ENCODE measurements around the gene GDF10. TPM values are rescaled to one million over a fixed set of nuclear protein-coding genes. Genes with fewer than 3 reads are reported as not detected.

GDF10 gene
- total RNA-seq, 2 donors from 2014 or later: 0.32 to 28.0 TPM

DNA sequence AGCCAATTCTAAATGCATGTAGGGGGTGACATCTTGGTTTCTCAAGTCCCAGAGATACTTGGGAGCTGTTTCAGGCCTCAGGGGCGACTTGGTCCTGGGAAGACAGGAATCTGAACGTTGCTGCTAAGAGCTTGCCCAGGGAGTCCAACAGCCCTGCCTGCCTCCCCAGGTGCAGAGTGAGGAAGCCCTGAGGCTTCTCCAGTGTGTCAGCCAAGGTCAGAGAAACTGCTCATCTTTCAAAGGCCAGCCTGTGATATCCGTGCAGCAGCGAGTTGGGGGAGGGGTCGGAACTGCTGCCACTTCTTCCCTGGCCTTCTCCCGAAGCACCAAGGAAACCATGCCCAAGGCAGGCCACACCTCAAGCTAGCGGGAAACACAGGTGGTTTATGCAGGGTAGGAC lies 32.0 kb downstream of the GDF10 start:
- H3K27ac ChIP-seq: no peak overlapping the region
- intact Hi-C loops (cut with DNase I): no loop called here
- no peak for TF ChIP-seq POLR2A (IDR thresholded peaks at IDR 0.05)
- H3K27me3 ChIP-seq (replicated peaks; ENCODE audit: insufficient read depth): no peaks in the 10 kb centered on the region
- no peaks in the 10 kb centered on the region for H3K4me1 ChIP-seq (replicated peaks)
- WGBS: 70% methylated on average over 7 of the region's 7 CpGs
- H3K9me3 ChIP-seq: no peaks in the 10 kb centered on the region
- no peak overlapping the region for H3K4me3 ChIP-seq
- no peaks in the 10 kb centered on the region for H3K36me3 ChIP-seq
- no peak for DNase-seq (ENCODE audit: low spot score)

DNA sequence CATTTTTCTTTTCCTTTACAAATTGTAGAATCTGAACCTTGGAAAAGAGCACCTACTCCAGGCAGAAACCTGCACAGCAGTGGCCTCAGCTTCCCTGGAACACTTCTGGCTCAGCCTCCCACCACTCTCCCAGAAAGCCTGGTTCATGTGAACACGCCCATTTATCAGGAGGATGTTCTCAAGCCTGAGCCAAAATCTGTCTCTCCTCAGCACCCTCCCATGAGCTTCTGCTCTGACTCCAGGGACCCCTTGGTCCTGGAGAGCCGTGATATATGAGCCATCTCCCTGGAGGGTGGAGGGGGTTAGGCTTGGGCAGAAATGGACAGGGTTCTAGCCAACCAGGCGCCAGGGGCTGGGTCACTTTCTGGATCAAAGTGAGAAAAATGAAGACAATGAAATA lies 32.4 kb downstream of the GDF10 start:
- TF ChIP-seq, protein P1, sequence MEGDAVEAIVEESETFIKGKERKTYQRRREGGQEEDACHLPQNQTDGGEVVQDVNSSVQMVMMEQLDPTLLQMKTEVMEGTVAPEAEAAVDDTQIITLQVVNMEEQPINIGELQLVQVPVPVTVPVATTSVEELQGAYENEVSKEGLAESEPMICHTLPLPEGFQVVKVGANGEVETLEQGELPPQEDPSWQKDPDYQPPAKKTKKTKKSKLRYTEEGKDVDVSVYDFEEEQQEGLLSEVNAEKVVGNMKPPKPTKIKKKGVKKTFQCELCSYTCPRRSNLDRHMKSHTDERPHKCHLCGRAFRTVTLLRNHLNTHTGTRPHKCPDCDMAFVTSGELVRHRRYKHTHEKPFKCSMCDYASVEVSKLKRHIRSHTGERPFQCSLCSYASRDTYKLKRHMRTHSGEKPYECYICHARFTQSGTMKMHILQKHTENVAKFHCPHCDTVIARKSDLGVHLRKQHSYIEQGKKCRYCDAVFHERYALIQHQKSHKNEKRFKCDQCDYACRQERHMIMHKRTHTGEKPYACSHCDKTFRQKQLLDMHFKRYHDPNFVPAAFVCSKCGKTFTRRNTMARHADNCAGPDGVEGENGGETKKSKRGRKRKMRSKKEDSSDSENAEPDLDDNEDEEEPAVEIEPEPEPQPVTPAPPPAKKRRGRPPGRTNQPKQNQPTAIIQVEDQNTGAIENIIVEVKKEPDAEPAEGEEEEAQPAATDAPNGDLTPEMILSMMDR (IDR thresholded peaks at IDR 0.05): no peak
- no peak for TF ChIP-seq POLR2AphosphoS5 (IDR thresholded peaks at IDR 0.05)
- TF ChIP-seq POLR2A (IDR thresholded peaks at IDR 0.05): no peak
- intact Hi-C loops (cut with DNase I): no loop called here
- 72% methylated on average over 3 of the region's 3 CpGs for WGBS
- Histone ChIP-seq H3K36me3 (no peaks in the 10 kb centered on the region), H3K27me3 (replicated peaks; ENCODE audit: insufficient read depth) (no peaks in the 10 kb centered on the region), H3K4me1 (replicated peaks) (no peaks in the 10 kb centered on the region), H3K9me3 (no peaks in the 10 kb centered on the region), H3K4me3 (no peak overlapping the region), H3K27ac (no peak overlapping the region)
- no peak for DNase-seq (ENCODE audit: low spot score)

DNA sequence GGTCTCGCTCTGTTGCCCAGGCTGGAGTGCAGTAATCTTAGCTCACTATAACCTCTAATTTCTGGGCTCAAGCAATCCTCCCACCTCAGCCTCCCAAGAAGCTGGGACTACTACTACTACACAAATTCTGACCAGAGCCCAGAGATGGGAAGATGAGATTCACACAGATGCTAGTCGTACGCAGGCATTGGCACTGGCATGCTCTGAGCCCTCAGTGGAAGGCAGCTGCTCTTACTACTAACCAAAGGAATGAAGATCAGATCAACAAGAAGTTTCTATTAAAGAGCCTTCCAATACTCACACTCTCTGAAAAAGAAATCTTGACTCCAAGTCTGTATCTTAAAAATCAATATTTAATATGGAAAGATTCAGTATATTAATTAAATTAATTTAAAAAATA lies 32.9 kb downstream of the GDF10 start:
- H3K9me3 ChIP-seq: no peaks in the 10 kb centered on the region
- 62% methylated on average over 3 of the region's 3 CpGs for WGBS

DNA sequence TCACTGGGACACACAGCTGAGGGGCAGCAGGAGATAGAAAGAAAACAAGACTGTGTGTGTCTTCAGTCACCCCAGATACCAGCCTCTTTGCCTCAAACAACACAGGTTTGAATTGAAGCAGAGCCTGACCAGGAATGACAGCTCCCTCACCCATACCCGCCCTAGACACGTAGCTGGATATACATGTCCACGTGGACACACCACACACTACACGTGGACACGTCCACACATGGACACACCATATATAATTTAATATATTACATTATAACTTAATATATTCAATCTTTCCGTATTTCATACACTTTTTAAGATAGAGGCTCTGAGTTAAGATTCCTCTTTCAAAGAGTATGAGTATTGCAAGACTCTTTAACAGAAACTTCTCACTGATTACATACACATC lies 33.5 kb downstream of the GDF10 start:
- TF ChIP-seq, protein P1 (IDR thresholded peaks at IDR 0.05): no peak
- TF ChIP-seq POLR2A (IDR thresholded peaks at IDR 0.05) (no peak), POLR2AphosphoS5 (IDR thresholded peaks at IDR 0.05) (no peak)
- no peak for DNase-seq (ENCODE audit: low spot score)

More for the DNA sequence above, 32.9 kb downstream of the GDF10 start:
- TF ChIP-seq, protein P1 (IDR thresholded peaks at IDR 0.05): no peak
- TF ChIP-seq POLR2AphosphoS5 (IDR thresholded peaks at IDR 0.05) (no peak), POLR2A (IDR thresholded peaks at IDR 0.05) (no peak)
- no peaks in the 10 kb centered on the region for H3K27me3 ChIP-seq (replicated peaks; ENCODE audit: insufficient read depth)
- no peaks in the 10 kb centered on the region for H3K4me1 ChIP-seq (replicated peaks)
- H3K27ac ChIP-seq: no peak overlapping the region
- no peak overlapping the region for H3K4me3 ChIP-seq
- no peaks in the 10 kb centered on the region for H3K36me3 ChIP-seq
- intact Hi-C loops (cut with DNase I): no loop called here
- DNase-seq (ENCODE audit: low spot score): no peak

DNA sequence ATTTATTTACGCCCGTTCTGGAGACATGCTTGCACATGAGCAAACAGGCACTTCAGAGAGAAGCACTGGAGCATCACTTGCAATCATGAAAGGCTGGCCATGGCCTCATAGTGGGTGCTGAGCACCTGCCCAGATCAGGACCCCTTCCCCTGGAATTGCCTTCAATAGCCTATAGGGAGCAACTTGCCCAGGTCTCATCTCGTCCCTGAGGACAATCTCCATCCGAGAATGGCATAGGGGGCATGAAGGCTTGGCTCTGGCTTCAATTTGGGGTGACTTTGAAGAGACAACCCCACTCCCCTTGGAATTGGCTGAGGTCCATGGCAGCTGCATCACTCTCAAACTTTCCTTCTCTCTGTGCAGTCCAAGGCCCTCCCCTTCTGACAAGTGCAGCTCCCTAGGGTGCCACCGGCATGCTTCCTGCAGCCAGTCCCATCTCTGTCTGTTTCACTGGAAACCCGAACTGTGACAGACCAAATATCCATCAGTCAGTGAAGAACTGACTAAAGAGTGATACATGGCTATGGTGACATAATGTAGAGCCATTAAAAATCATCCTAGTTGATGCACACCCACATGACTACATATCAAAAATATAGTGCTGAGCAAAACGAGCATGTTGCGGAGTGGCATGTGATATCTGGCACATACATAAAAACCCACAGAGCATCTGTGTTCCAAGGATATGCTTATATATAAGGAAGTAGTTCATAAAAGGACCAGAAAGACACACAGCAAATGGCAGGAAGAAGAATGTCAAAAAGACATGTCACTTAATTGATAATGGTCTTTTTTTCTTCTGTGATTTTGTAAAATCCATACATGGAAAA lies 34.7 kb downstream of the GDF10 start:
- intact Hi-C loops (cut with DNase I): no loop called here
- no peaks in the 10 kb centered on the region for H3K36me3 ChIP-seq
- H3K4me3 ChIP-seq: no peak overlapping the region
- TF ChIP-seq POLR2A (IDR thresholded peaks at IDR 0.05): no peak
- TF ChIP-seq, protein P1 (IDR thresholded peaks at IDR 0.05): no peak
- TF ChIP-seq POLR2AphosphoS5 (IDR thresholded peaks at IDR 0.05): no peak
- H3K9me3 ChIP-seq: no peaks in the 10 kb centered on the region
- H3K27ac ChIP-seq: no peak overlapping the region
- H3K4me1 ChIP-seq (replicated peaks): no peaks in the 10 kb centered on the region
- no peak for DNase-seq (ENCODE audit: low spot score)
- no peaks in the 10 kb centered on the region for H3K27me3 ChIP-seq (replicated peaks; ENCODE audit: insufficient read depth)
- WGBS: 85% methylated on average over 8 of the region's 8 CpGs

More for the DNA sequence above, 33.5 kb downstream of the GDF10 start:
- no peak overlapping the region for H3K4me3 ChIP-seq
- no peaks in the 10 kb centered on the region for H3K9me3 ChIP-seq
- H3K27ac ChIP-seq: no peak overlapping the region
- WGBS: 93% methylated on average over 6 of the region's 6 CpGs
- no peaks in the 10 kb centered on the region for H3K27me3 ChIP-seq (replicated peaks; ENCODE audit: insufficient read depth)
- no peaks in the 10 kb centered on the region for H3K36me3 ChIP-seq
- H3K4me1 ChIP-seq (replicated peaks): no peaks in the 10 kb centered on the region
- intact Hi-C loops (cut with DNase I): no loop called here
